IPS-18a (cell line): ENCODE results near the gene TRAF7.
"Not testable (repeated sequence)": the region's sequence is repeated elsewhere in the genome, so short reads cannot be mapped to it uniquely, and the experiment has no call there.

Experiments
- H3K27ac ChIP-seq: one replicate; pipeline ENCODE4 v1.5.1; 2013; ENCODE audit warnings: low read length
- H3K27me3 ChIP-seq: one replicate; pipeline ENCODE4 v1.6.1; 2013; ENCODE audit warnings: mild to moderate bottlenecking, low read length; ENCODE audit not compliant: control insufficient read depth, insufficient read depth
- H3K36me3 ChIP-seq: one replicate; pipeline ENCODE4 v1.6.1; 2013; ENCODE audit warnings: low read depth, low read length; ENCODE audit not compliant: control insufficient read depth
- H3K4me1 ChIP-seq: one replicate; pipeline ENCODE4 v1.6.1; 2013; ENCODE audit warnings: low read depth, low read length; ENCODE audit not compliant: control insufficient read depth
- H3K4me3 ChIP-seq: one replicate; pipeline ENCODE4 v1.5.1; 2013; ENCODE audit warnings: low read length
- H3K9ac ChIP-seq: one replicate; pipeline ENCODE4 v1.6.1; 2013; ENCODE audit warnings: mild to moderate bottlenecking, low read length, moderate library complexity
- H3K9me3 ChIP-seq: one replicate; pipeline ENCODE4 v1.6.1; 2013; ENCODE audit warnings: low read depth, low read length; ENCODE audit not compliant: control insufficient read depth

TRAF7 gene

GRCh38 chr16:2112539-2113106, 43.0 kb upstream of the TRAF7 start:
- H3K27me3 ChIP-seq, H3K4me1 ChIP-seq, H3K9me3 ChIP-seq, H3K4me3 ChIP-seq, H3K36me3 ChIP-seq, H3K9ac ChIP-seq, H3K27ac ChIP-seq: not testable (repeated sequence)

- H3K4me3 ChIP-seq, H3K9ac ChIP-seq, H3K9me3 ChIP-seq, H3K27me3 ChIP-seq, H3K4me1 ChIP-seq, H3K27ac ChIP-seq, H3K36me3 ChIP-seq: not testable (repeated sequence)
Measured at GRCh38 chr16:2114225-2114624, 41.4 kb upstream of the TRAF7 start.

GRCh38 chr16:2114885-2115590, 40.5 kb upstream of the TRAF7 start:
- not testable (repeated sequence) for H3K9me3 ChIP-seq, H3K27ac ChIP-seq, H3K4me1 ChIP-seq, H3K9ac ChIP-seq, H3K36me3 ChIP-seq, H3K27me3 ChIP-seq, H3K4me3 ChIP-seq

- Histone ChIP-seq H3K9me3 (no peaks in the 10 kb centered on the region), H3K36me3 (no peaks in the 10 kb centered on the region), H3K4me3 (no peak overlapping the region), H3K9ac (no peak overlapping the region), H3K4me1 (no peaks in the 10 kb centered on the region), H3K27me3 (no peaks in the 10 kb centered on the region), H3K27ac (no peak overlapping the region)
Measured at GRCh38 chr16:2115591-2115973, 40.0 kb upstream of the TRAF7 start.

- not testable (repeated sequence) for H3K27ac ChIP-seq, H3K36me3 ChIP-seq, H3K27me3 ChIP-seq, H3K9me3 ChIP-seq, H3K4me3 ChIP-seq, H3K9ac ChIP-seq, H3K4me1 ChIP-seq
Measured at GRCh38 chr16:2116428-2116827, 39.2 kb upstream of the TRAF7 start.

DNA sequence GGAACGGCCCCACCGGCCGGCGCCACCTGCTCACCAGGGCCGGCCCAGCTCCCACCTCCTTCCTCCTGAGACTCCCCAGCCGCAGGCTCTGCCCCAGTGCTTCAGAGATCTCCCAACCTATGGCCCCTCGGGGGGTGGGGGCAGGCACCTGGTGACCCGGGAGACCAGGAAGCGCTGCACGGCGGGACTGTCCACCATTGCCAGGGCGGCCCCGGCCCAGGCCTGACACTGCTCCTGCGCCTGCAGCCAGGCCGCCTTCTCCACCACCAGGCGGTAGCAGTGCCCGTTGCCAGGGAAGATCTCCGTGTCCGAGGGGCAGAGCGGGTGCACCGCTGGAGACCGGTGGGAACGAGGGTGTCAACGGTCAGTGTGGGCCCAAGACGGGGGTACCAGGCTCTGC, 38.2 kb upstream of the TRAF7 start:
- H3K4me1 ChIP-seq, H3K27ac ChIP-seq, H3K9me3 ChIP-seq, H3K9ac ChIP-seq, H3K4me3 ChIP-seq, H3K36me3 ChIP-seq, H3K27me3 ChIP-seq: not testable (repeated sequence)

DNA sequence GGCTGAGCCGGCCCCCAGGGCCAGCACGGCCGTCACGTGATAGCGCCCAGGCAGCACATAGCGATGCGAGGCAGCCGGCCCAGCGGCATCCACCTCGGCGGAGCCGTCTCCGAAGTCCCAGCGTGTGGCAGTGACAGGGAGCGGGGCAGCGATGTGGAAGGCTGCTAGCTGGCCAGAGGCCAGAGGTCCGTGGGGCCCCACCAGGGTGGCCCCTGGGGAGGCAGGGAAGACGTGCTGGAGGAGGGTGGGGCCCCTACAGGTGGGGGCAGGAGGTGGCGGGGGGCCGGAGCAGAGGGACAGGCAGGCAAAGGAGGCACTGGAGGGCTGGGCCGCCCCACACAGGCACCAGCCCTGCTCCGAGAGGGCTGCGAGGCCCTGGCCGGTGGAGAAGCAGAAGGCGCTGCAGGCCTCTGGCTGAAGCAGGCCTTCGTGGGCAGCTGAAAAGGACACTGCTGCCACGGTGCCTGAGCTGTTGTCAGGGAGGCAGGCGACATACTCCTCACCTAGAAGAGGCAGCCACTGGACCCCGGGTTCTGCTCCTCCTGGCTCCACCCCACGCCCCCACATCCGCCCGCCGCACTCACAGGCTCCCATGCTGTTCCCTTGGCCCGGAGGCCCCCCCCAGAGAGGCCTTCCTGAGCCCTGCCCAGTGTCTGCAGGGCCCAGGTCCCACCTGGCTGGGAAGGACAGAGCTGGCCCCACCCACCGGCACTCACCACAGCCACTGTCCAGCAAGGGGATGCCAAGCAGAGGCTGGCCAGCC, 37.4 kb upstream of the TRAF7 start:
- not testable (repeated sequence) for H3K9me3 ChIP-seq, H3K9ac ChIP-seq, H3K4me3 ChIP-seq

GRCh38 chr16:2121325-2121724, 34.3 kb upstream of the TRAF7 start:
- not testable (repeated sequence) for H3K27me3 ChIP-seq, H3K4me1 ChIP-seq, H3K9ac ChIP-seq, H3K36me3 ChIP-seq, H3K27ac ChIP-seq, H3K9me3 ChIP-seq, H3K4me3 ChIP-seq

More for the DNA sequence above, 37.4 kb upstream of the TRAF7 start:
- H3K36me3 ChIP-seq, H3K27me3 ChIP-seq, H3K4me1 ChIP-seq, H3K27ac ChIP-seq: not testable (repeated sequence)

GRCh38 chr16:2121853-2122252, 33.7 kb upstream of the TRAF7 start:
- Histone ChIP-seq H3K9ac (no peak overlapping the region), H3K27ac (no peak overlapping the region), H3K27me3 (no peaks in the 10 kb centered on the region), H3K4me3 (no peak overlapping the region), H3K4me1 (peaks cover 3% of the 10 kb centered on the region), H3K9me3 (no peaks in the 10 kb centered on the region), H3K36me3 (no peaks in the 10 kb centered on the region)

DNA sequence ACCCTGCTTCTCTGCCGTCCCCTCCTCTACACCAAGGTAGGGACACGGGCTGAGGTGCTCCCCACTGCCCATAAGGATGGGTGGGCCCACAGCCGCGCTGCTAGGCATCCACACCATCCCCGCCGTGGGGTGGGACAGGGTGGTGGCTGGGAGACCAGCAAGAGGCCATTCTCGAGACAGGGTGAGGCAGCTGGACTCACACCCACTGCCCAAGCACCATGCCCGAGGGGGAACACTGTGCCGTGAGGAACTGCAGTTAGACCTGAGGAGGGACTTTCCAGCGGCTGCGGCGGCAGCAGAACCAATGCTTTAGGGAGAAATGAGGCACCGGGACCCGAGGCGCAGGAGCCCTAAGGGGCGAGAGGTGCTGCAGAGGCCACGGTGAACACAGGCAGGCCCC, 33.2 kb upstream of the TRAF7 start:
- Histone ChIP-seq H3K4me1 (peaks cover 3% of the 10 kb centered on the region), H3K36me3 (no peaks in the 10 kb centered on the region), H3K27me3 (no peaks in the 10 kb centered on the region), H3K27ac (no peak overlapping the region), H3K9ac (no peak overlapping the region), H3K4me3 (no peak overlapping the region), H3K9me3 (no peaks in the 10 kb centered on the region)

DNA sequence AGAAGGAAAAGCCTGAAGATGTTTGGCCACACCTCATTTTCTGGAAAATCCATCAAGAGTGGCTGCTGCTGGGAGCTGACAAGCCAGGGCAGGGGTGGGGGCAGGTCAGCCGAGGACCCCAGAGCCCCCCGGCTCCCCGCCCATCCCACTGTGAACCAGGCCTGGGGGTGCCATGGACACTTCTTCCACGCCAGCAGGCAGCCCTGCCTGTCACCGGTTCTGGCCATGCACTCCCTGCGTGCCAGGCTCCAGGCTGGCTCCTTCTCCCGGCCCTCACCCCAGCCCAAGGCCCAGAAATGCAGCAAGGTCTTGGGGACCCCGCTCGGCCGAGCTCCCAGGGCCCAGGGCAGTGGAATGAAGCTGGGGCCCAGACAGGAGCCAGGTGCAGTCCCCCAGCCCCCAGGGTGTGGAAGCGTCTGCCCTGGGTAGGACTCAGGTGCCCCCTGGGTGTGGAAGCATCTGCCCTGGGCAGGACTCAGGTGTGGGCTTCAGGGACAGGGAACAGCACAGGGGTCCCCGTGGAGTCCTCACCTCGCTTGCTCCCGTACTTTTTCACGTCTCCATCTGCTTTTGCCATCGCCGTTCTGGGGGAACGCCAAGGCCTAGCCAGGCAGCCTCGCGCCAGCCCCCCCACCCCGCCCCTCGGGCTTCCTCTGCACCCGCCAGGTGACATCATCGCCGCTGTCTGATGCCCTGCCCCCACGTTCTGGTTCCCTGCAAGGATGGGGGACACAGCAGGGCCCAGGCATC, 32.5 kb upstream of the TRAF7 start:
- H3K4me1 ChIP-seq, H3K27me3 ChIP-seq, H3K9me3 ChIP-seq, H3K27ac ChIP-seq, H3K9ac ChIP-seq, H3K4me3 ChIP-seq, H3K36me3 ChIP-seq: not testable (repeated sequence)
